HL-60 (cell line): Measurements from ENCODE around the gene PCDH1.

Source experiments
- DNase-seq, 2 experiments: peaks; one replicate each; pipeline ENCODE4 v3.0.0-alpha.2; 2010 to 2020; ENCODE audit warnings: low read depth in 1 of 2, low spot score in 1 of 2
- H3K27ac ChIP-seq: fragments of 250-450 bp; sonication (Bioruptor Pico); replicated peaks from 2 replicates; pipeline ENCODE4 v1.5.1; 2020; ENCODE audit warnings: mild to moderate bottlenecking, moderate library complexity
- H3K27me3 ChIP-seq: fragments of 250-450 bp; sonication (Bioruptor Pico); 2 replicates; pipeline ENCODE4 v1.5.1; 2021; ENCODE audit warnings: mild to moderate bottlenecking, moderate library complexity; ENCODE audit not compliant: insufficient read depth, poor library complexity, severe bottlenecking
- H3K4me3 ChIP-seq: replicated peaks from 2 replicates; pipeline ENCODE4 v1.5.1; 2011; ENCODE audit warnings: mild to moderate bottlenecking, control low read depth, low read length; ENCODE audit not compliant: insufficient read depth
- CTCF ChIP-seq: IDR thresholded peaks from one replicate; pipeline ENCODE4 v1.5.1; 2011; ENCODE audit warnings: low read length, control low read depth, inconsistent platforms; ENCODE audit not compliant: insufficient read depth
- GABPA ChIP-seq: IDR thresholded peaks from 2 replicates; pipeline ENCODE4 v1.6.1; 2012; ENCODE audit warnings: low read depth
- POLR2AphosphoS5 ChIP-seq: IDR thresholded peaks from 2 replicates; pipeline ENCODE4 v1.6.1; 2012; ENCODE audit warnings: low read depth
- SPI1 ChIP-seq: IDR thresholded peaks from 2 replicates; pipeline ENCODE4 v1.6.1; 2012; ENCODE audit warnings: low read depth, mild to moderate bottlenecking, borderline replicate concordance
- TF ChIP-seq, protein P1 (sequence below): IDR thresholded peaks from 2 replicates; pipeline ENCODE4 v1.6.1; 2012; ENCODE audit warnings: low read depth; ENCODE audit not compliant: insufficient replicate concordance

PCDH1 gene

GRCh38 chr5:141814064-141814964 is 63.9 kb downstream of the PCDH1 start:
- Histone ChIP-seq H3K27ac (no peak overlapping the region), H3K27me3 (peaks cover 2% of the 10 kb centered on the region), H3K4me3 (no peak overlapping the region)
- DNase-seq = peak in 1 of 2 experiments; percentile 29
- TF ChIP-seq CTCF (peak; percentile 44), SPI1 (no peak)

DNA sequence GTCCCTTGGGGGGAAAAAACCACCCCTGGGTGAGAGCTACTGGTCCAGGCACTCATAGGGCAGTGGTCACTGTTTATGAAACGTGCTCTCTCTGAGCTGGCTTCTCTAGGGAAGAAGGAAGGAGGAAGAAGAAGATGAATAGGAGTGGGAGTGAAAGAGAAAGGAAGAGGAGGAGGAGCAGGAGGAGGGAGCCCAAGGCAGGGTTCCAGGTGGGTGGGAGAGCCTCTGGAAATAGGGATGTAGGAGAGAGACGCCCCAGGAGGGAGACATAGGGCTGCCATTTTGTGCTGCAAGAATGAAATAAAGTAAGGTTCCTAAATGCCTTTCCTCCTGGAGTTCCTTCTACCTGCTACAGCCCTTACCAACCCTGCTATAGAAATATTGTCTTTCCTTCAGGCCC is 65.7 kb downstream of the PCDH1 start:
- H3K27me3 ChIP-seq = peaks cover 13% of the 10 kb centered on the region
- DNase-seq = no peak
- no peak overlapping the region for H3K27ac ChIP-seq
- TF ChIP-seq, protein P1, sequence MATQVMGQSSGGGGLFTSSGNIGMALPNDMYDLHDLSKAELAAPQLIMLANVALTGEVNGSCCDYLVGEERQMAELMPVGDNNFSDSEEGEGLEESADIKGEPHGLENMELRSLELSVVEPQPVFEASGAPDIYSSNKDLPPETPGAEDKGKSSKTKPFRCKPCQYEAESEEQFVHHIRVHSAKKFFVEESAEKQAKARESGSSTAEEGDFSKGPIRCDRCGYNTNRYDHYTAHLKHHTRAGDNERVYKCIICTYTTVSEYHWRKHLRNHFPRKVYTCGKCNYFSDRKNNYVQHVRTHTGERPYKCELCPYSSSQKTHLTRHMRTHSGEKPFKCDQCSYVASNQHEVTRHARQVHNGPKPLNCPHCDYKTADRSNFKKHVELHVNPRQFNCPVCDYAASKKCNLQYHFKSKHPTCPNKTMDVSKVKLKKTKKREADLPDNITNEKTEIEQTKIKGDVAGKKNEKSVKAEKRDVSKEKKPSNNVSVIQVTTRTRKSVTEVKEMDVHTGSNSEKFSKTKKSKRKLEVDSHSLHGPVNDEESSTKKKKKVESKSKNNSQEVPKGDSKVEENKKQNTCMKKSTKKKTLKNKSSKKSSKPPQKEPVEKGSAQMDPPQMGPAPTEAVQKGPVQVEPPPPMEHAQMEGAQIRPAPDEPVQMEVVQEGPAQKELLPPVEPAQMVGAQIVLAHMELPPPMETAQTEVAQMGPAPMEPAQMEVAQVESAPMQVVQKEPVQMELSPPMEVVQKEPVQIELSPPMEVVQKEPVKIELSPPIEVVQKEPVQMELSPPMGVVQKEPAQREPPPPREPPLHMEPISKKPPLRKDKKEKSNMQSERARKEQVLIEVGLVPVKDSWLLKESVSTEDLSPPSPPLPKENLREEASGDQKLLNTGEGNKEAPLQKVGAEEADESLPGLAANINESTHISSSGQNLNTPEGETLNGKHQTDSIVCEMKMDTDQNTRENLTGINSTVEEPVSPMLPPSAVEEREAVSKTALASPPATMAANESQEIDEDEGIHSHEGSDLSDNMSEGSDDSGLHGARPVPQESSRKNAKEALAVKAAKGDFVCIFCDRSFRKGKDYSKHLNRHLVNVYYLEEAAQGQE = no peak
- TF ChIP-seq POLR2AphosphoS5 = no peak
- H3K4me3 ChIP-seq = no peak overlapping the region

GRCh38 chr5:141811287-141812155 is 66.7 kb downstream of the PCDH1 start:
- H3K27me3 ChIP-seq = peaks cover 13% of the 10 kb centered on the region
- no peak overlapping the region for H3K27ac ChIP-seq
- TF ChIP-seq GABPA (no peak), POLR2AphosphoS5 (no peak), CTCF (peak; percentile 37), SPI1 (no peak)
- no peak overlapping the region for H3K4me3 ChIP-seq
- DNase-seq = no peak

DNA sequence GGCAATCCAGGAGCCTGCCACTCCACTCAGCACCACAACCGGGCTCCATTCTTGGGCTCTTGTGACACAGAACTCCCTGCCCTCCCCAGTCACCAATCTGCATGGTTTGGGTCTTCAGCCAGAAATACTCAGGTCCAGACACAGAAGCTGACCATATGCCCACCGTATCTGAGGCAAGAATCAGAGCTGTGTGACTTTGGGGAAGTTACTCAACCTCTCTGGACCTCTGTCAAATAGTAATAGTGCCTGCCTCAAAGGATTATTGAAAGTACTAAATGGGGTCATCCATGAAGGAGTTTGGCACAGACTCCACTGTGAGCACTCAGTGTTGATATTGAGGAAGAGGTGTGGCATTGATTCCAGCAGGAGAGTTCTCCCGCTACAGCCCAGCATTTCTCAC is 67.5 kb downstream of the PCDH1 start:
- DNase-seq = no peak
- no peak overlapping the region for H3K27ac ChIP-seq
- peaks cover 13% of the 10 kb centered on the region for H3K27me3 ChIP-seq
- no peak overlapping the region for H3K4me3 ChIP-seq
- TF ChIP-seq GABPA (no peak), CTCF (no peak), SPI1 (no peak), POLR2AphosphoS5 (no peak)
- TF ChIP-seq, protein P1 = no peak
